HG03432 (cell line): ENCODE measurements around the gene MICAL3.
"Not testable (repeated sequence)": the region's sequence is repeated elsewhere in the genome, so short reads cannot be mapped to it uniquely, and the experiment has no call there.

Experiments
- ATAC-seq: cut with Tn5 transposase; IDR thresholded peaks from one replicate; pipeline ENCODE4 v1.9.1; 2021; ENCODE audit warnings: mild to moderate bottlenecking, moderate library complexity; ENCODE audit not compliant: unreplicated experiment

The MICAL3 gene

GRCh38 chr22:18059473-18059872 lies 35.1 kb upstream of the MICAL3 start:
- no peak for ATAC-seq

- ATAC-seq: no peak
Observed at GRCh38 chr22:18059094-18059417, 34.7 kb upstream of the MICAL3 start.

GRCh38 chr22:18058371-18059093 lies 34.2 kb upstream of the MICAL3 start:
- no peak for ATAC-seq

- ATAC-seq: peak; percentile 58
Observed at GRCh38 chr22:18057568-18058209, 33.3 kb upstream of the MICAL3 start.

- peak; percentile 61 for ATAC-seq
Observed at GRCh38 chr22:18056807-18057474, 32.6 kb upstream of the MICAL3 start.

- ATAC-seq: no peak
Observed at GRCh38 chr22:18056161-18056666, 31.9 kb upstream of the MICAL3 start.

GRCh38 chr22:18055619-18056160 lies 31.3 kb upstream of the MICAL3 start:
- no peak for ATAC-seq

GRCh38 chr22:18053216-18053946 lies 29.0 kb upstream of the MICAL3 start:
- not testable (repeated sequence) for ATAC-seq

- ATAC-seq: not testable (repeated sequence)
Observed at GRCh38 chr22:18051113-18051512, 26.8 kb upstream of the MICAL3 start.

- no peak for ATAC-seq
Observed at GRCh38 chr22:18050065-18050464, 25.7 kb upstream of the MICAL3 start.

- no peak for ATAC-seq
Observed at GRCh38 chr22:18048441-18048898, 24.1 kb upstream of the MICAL3 start.

- ATAC-seq: no peak
Observed at GRCh38 chr22:18048041-18048440, 23.7 kb upstream of the MICAL3 start.

GRCh38 chr22:18045794-18046193 lies 21.4 kb upstream of the MICAL3 start:
- no peak for ATAC-seq

- no peak for ATAC-seq
Observed at GRCh38 chr22:18044548-18045271, 20.3 kb upstream of the MICAL3 start.

GRCh38 chr22:18042685-18043084 lies 18.3 kb upstream of the MICAL3 start:
- no peak for ATAC-seq

GRCh38 chr22:18040898-18041297 lies 16.5 kb upstream of the MICAL3 start:
- not testable (repeated sequence) for ATAC-seq

GRCh38 chr22:18035751-18036150 lies 11.4 kb upstream of the MICAL3 start:
- no peak for ATAC-seq

GRCh38 chr22:18034076-18034475 lies 9.7 kb upstream of the MICAL3 start:
- ATAC-seq: no peak

GRCh38 chr22:18033204-18033998 lies 9.0 kb upstream of the MICAL3 start:
- no peak for ATAC-seq
